PC-3 (cell line): ENCODE results near the gene RIBC1. TPM values are rescaled to one million over a fixed set of nuclear protein-coding genes. Genes with fewer than 3 reads are reported as not detected.
A peak's percentile ranks its signal among the peaks of the same experiment; 100 is the strongest.

Experiments used
- ATAC-seq: fragments of 200-7000 bp; cut with Tn5 transposase; 2 replicates; pipeline ENCODE4 v1.9.1; 2020; ENCODE audit warnings: mild to moderate bottlenecking, moderate library complexity
- BruUV-seq: library from RNA; stranded (reverse); fragments of 400-500 nt; replicated peaks from 2 replicates; lab custom pipeline; 2021; lab: Mats Ljungman, UMichigan
- CTCF ChIA-PET: fragments of 300-600 bp; sonication (Branson Sonifier 250); formaldehyde crosslinking; loops from one replicate; lab custom pipeline; 2022; ENCODE audit warnings: antibody characterized with exemption; lab: Charles Lee
- POLR2A ChIA-PET: fragments of 300-600 bp; sonication (Branson Sonifier 250); formaldehyde crosslinking; loops from one replicate; lab custom pipeline; 2022; ENCODE audit warnings: antibody characterized with exemption; ENCODE audit not compliant: unreplicated experiment; lab: Charles Lee
- DNase-seq: peaks from one replicate; pipeline ENCODE4 v3.0.0-alpha.2; 2015
- H2AFZ ChIP-seq: fragments of 300-600 bp; sonication (generic); 2 replicates; pipeline ENCODE4 v1.6.0; 2016; ENCODE audit warnings: antibody characterized with exemption, low read length
- H3F3A ChIP-seq: fragments of 300-600 bp; sonication (generic); one replicate; pipeline ENCODE4 v1.6.0; 2017; ENCODE audit warnings: antibody characterized with exemption, low read length, control low read depth, mild to moderate bottlenecking; ENCODE audit not compliant: unreplicated experiment
- H3K27ac ChIP-seq: fragments of 300-600 bp; sonication (generic); 2 replicates; pipeline ENCODE4 v1.5.1; 2016; ENCODE audit warnings: mild to moderate bottlenecking, low read length
- H3K27me3 ChIP-seq: fragments of 300-600 bp; sonication (generic); 2 replicates; pipeline ENCODE4 v1.6.1; 2016; ENCODE audit warnings: low read length, mixed read lengths
- H3K36me3 ChIP-seq: fragments of 300-600 bp; sonication (generic); 2 replicates; pipeline ENCODE4 v1.6.1; 2016; ENCODE audit warnings: low read depth, mixed run types, low read length, mixed read lengths
- H3K4me1 ChIP-seq: fragments of 300-600 bp; sonication (generic); 2 replicates; pipeline ENCODE4 v1.5.1; 2016; ENCODE audit warnings: low read length; ENCODE audit not compliant: insufficient read depth
- H3K4me2 ChIP-seq: fragments of 300-600 bp; sonication (generic); 2 replicates; pipeline ENCODE4 v1.6.0; 2016; ENCODE audit warnings: low read length
- H3K4me3 ChIP-seq: fragments of 300-600 bp; sonication (generic); 2 replicates; pipeline ENCODE4 v1.5.1; 2016; ENCODE audit warnings: mild to moderate bottlenecking, low read length, mixed read lengths
- H3K79me2 ChIP-seq: fragments of 300-600 bp; sonication (generic); 2 replicates; pipeline ENCODE4 v1.6.1; 2017; ENCODE audit warnings: low read length, mixed read lengths
- H3K9ac ChIP-seq: fragments of 300-600 bp; sonication (generic); 2 replicates; pipeline ENCODE4 v1.6.0; 2016; ENCODE audit warnings: mild to moderate bottlenecking, low read length
- H3K9me2 ChIP-seq: fragments of 300-600 bp; sonication (generic); replicated peaks from 2 replicates; pipeline ENCODE4 v1.6.1; 2016; ENCODE audit warnings: mixed run types, low read length, mixed read lengths
- H3K9me3 ChIP-seq: fragments of 300-600 bp; sonication (generic); 2 replicates; pipeline ENCODE4 v1.6.1; 2016; ENCODE audit warnings: low read length, mixed read lengths
- H4K20me1 ChIP-seq: fragments of 300-600 bp; sonication (generic); 2 replicates; pipeline ENCODE4 v1.6.1; 2016; ENCODE audit warnings: low read length, mixed read lengths
- EZH2 ChIP-seq: fragments of 300-600 bp; sonication (generic); IDR thresholded peaks from one replicate; pipeline ENCODE4 v1.6.1; 2017; ENCODE audit warnings: antibody characterized with exemption, mild to moderate bottlenecking, low read length; ENCODE audit not compliant: unreplicated experiment
- EZH2phosphoT487 ChIP-seq: fragments of 300-600 bp; sonication (generic); IDR thresholded peaks from 2 replicates; pipeline ENCODE4 v1.6.1; 2018; ENCODE audit warnings: mild to moderate bottlenecking, antibody characterized with exemption, low read length, borderline replicate concordance
- intact Hi-C: fragments of 100-400 bp; cut with micrococcal nuclease; formaldehyde crosslinking; loops from 2 replicates; pipeline ENCODE4 v1.9.0; 2023
- total RNA-seq: library from RNA; depleted of rRNA; stranded (reverse); fragments of >200 nt; gene quantifications from 2 replicates; pipeline ENCODE4 v1.2.3, GENCODE V29; 2014
- TF ChIP-seq, protein P1 (sequence below): fragments of 300-600 bp; sonication (generic); conservative IDR thresholded peaks from 2 replicates; pipeline ENCODE4 v1.5.1; 2017; ENCODE audit warnings: antibody characterized with exemption, low read depth, mild to moderate bottlenecking, low read length

The RIBC1 gene
- total RNA-seq, 1 experiment from 2014 or later = 1.6 TPM

DNA sequence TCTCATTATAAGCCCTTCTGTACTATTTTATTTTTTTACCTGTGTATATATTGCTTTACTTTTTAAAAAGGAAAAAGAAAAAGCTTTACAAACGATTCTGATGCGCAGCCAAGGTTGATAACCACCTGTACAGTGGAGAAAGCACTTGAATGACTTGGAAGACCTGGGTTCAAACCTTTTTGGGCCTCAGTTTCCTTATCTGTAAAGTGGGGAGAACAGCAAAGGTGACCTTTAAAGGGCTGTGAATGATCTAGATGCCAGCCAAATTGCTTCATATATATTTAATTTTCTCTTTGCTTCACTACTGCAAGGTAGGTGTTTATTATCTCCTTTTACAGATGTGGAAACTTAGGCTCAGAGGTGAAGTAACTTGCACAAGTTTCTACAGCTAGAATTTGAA is 45.2 kb upstream of the RIBC1 start:
- no peaks in the 10 kb centered on the region for H3K4me1 ChIP-seq
- no peak overlapping the region for H2AFZ ChIP-seq
- no peak overlapping the region for H3K4me2 ChIP-seq
- DNase-seq = no peak
- peaks cover 38% of the 10 kb centered on the region for H3K36me3 ChIP-seq
- intact Hi-C loops = no loop called here
- CTCF ChIA-PET = no interaction called here
- H3F3A ChIP-seq = no peaks in the 10 kb centered on the region
- H3K9ac ChIP-seq = no peak overlapping the region
- no peak for ATAC-seq
- no peaks in the 10 kb centered on the region for H3K9me2 ChIP-seq
- TF ChIP-seq EZH2 (no peak), EZH2phosphoT487 (no peak)
- TF ChIP-seq, protein P1, sequence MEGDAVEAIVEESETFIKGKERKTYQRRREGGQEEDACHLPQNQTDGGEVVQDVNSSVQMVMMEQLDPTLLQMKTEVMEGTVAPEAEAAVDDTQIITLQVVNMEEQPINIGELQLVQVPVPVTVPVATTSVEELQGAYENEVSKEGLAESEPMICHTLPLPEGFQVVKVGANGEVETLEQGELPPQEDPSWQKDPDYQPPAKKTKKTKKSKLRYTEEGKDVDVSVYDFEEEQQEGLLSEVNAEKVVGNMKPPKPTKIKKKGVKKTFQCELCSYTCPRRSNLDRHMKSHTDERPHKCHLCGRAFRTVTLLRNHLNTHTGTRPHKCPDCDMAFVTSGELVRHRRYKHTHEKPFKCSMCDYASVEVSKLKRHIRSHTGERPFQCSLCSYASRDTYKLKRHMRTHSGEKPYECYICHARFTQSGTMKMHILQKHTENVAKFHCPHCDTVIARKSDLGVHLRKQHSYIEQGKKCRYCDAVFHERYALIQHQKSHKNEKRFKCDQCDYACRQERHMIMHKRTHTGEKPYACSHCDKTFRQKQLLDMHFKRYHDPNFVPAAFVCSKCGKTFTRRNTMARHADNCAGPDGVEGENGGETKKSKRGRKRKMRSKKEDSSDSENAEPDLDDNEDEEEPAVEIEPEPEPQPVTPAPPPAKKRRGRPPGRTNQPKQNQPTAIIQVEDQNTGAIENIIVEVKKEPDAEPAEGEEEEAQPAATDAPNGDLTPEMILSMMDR = no peak
- H3K27ac ChIP-seq = no peak overlapping the region
- H3K79me2 ChIP-seq = no peaks in the 10 kb centered on the region
- H3K4me3 ChIP-seq = no peak overlapping the region
- POLR2A ChIA-PET = no interaction called here
- no peaks in the 10 kb centered on the region for H3K27me3 ChIP-seq
- no peaks in the 10 kb centered on the region for H3K9me3 ChIP-seq
- no TSS peak for BruUV-seq
- H4K20me1 ChIP-seq = no peaks in the 10 kb centered on the region; the same call in 1 of the 2 replicates

DNA sequence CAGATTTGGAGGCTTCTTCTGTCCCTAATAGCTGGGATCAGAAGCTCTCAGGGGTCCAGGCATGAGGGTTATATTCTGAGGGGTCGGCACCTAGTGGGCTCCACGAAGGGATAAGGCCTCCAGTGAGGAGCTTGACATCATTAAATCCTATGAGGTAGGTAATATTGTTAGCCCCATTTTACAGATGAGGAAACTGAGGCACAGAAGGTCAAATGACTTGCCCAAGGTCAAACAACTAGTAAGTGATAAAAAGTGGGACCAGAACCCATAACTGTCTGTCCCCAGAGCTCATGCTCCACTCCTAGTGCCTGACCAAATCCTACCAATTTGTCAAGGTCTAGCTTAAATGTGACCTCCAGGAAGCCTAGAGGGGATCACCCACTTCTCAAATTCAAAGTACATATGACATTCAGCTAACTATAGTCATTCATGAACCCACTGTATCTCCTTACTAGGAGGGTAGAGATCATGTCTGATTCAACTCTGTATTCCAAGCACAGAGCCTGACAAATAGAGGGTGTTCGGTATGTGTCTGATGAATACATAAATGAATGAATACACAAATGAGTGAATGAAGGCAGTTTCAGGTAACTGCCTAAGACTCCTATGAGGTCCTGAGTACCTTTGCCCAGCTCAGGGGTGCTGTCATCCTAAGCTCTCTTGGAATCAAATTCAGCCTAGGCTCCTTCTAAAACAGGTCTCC is 43.5 kb upstream of the RIBC1 start:
- Histone ChIP-seq H3K9me2 (no peaks in the 10 kb centered on the region), H3F3A (no peaks in the 10 kb centered on the region), H4K20me1 (no peaks in the 10 kb centered on the region; the same call in 1 of the 2 replicates), H3K27ac (no peak overlapping the region), H3K9ac (no peak overlapping the region), H3K27me3 (no peaks in the 10 kb centered on the region), H3K4me2 (no peak overlapping the region), H3K4me3 (no peak overlapping the region), H3K9me3 (no peaks in the 10 kb centered on the region), H2AFZ (no peak overlapping the region), H3K4me1 (no peaks in the 10 kb centered on the region), H3K36me3 (peaks cover 52% of the 10 kb centered on the region), H3K79me2 (no peaks in the 10 kb centered on the region)
- ChIA-PET CTCF (no interaction called here), POLR2A (interaction anchor here (0.6 kb wide), 1 partner anchor 114 kb away, joined by 5 read pairs; no protein-coding TSS in a partner anchor)
- DNase-seq (no peak), ATAC-seq (no peak)
- TF ChIP-seq, protein P1 = no peak
- TF ChIP-seq EZH2 (no peak), EZH2phosphoT487 (no peak)
- intact Hi-C loops = no loop called here
- BruUV-seq = TSS peak; percentile 45

DNA sequence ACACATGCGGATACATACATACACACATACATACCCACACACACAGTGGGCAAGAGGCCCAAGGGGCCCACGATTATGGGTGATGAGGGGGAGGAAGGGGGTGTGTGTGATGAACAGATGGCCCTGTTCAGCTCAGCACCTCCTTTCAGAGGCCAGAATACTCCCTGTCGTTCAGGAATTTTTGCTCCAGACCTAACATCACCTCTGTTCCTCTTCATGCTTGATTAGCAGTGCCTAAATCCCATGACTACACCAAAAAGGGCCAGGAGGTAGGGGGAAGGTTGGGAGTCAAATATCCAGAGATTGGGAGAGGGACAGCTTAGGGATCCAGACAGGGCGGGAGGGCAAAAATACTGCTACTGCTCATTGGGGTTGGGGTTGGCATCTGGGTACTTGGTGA is 42.9 kb upstream of the RIBC1 start:
- Histone ChIP-seq H3K79me2 (no peaks in the 10 kb centered on the region), H2AFZ (no peak overlapping the region), H3K27ac (no peak overlapping the region), H3K9ac (no peak overlapping the region), H3K4me2 (no peak overlapping the region), H3K4me1 (no peaks in the 10 kb centered on the region), H3K36me3 (peaks cover 52% of the 10 kb centered on the region), H3K27me3 (no peaks in the 10 kb centered on the region), H3K9me3 (no peaks in the 10 kb centered on the region), H3F3A (no peaks in the 10 kb centered on the region), H3K9me2 (no peaks in the 10 kb centered on the region), H3K4me3 (no peak overlapping the region), H4K20me1 (no peaks in the 10 kb centered on the region; the same call in 1 of the 2 replicates)
- intact Hi-C loops = no loop called here
- TF ChIP-seq, protein P1 = no peak
- TF ChIP-seq EZH2 (no peak), EZH2phosphoT487 (no peak)
- no TSS peak for BruUV-seq
- CTCF ChIA-PET = no interaction called here
- ATAC-seq = no peak
- no peak for DNase-seq
- POLR2A ChIA-PET = no interaction called here
